PC-9 (cell line): ENCODE results near the gene USP3. TPM values are rescaled to one million over a fixed set of nuclear protein-coding genes. Genes with fewer than 3 reads are reported as not detected.

Experiments
- BruUV-seq: library from RNA; stranded (reverse); fragments of 400-500 nt; replicated peaks from 2 replicates; lab custom pipeline; 2021; lab: Mats Ljungman, UMichigan
- CTCF ChIA-PET: fragments of 300-600 bp; sonication (Branson Sonifier 250); formaldehyde crosslinking; loops from one replicate; lab custom pipeline; 2022; ENCODE audit warnings: antibody characterized with exemption; lab: Charles Lee
- POLR2A ChIA-PET: fragments of 300-600 bp; sonication (Branson Sonifier 250); formaldehyde crosslinking; loops from one replicate; lab custom pipeline; 2022; ENCODE audit warnings: antibody characterized with exemption; ENCODE audit not compliant: unreplicated experiment; lab: Charles Lee
- DNase-seq, 2 experiments: peaks; one replicate each; pipeline versions ENCODE4 v3.0.0 to v3.0.0-alpha.2; 2015 to 2022; ENCODE audit warnings: mixed read lengths in 1 of 2
- H2AFZ ChIP-seq: fragments of 200-600 bp; sonication (generic); 2 replicates; pipeline ENCODE4 v1.8.1; 2017; ENCODE audit warnings: antibody characterized with exemption
- H3F3A ChIP-seq: fragments of 200-600 bp; sonication (generic); 2 replicates; pipeline ENCODE4 v1.8.1; 2017; ENCODE audit warnings: antibody characterized with exemption, mild to moderate bottlenecking, low read depth; ENCODE audit not compliant: insufficient read depth
- H3K27ac ChIP-seq: fragments of 200-600 bp; sonication (generic); 2 replicates; pipeline ENCODE4 v1.6.1; 2016; ENCODE audit warnings: mixed run types
- H3K27me3 ChIP-seq: fragments of 200-600 bp; sonication (generic); 2 replicates; pipeline ENCODE4 v1.6.1; 2016; ENCODE audit warnings: low read depth, mixed run types; ENCODE audit not compliant: insufficient read depth
- H3K36me3 ChIP-seq: fragments of 200-600 bp; sonication (generic); 2 replicates; pipeline ENCODE4 v1.6.1; 2016; ENCODE audit warnings: low read depth, mixed run types
- H3K4me1 ChIP-seq: fragments of 200-600 bp; sonication (generic); replicated peaks from 2 replicates; pipeline ENCODE4 v1.6.1; 2016; ENCODE audit warnings: mixed run types; ENCODE audit not compliant: insufficient read depth
- H3K4me2 ChIP-seq: fragments of 200-600 bp; sonication (generic); 2 replicates; pipeline ENCODE4 v1.6.1; 2017; ENCODE audit warnings: mixed run types
- H3K4me3 ChIP-seq: fragments of 200-600 bp; sonication (generic); 2 replicates; pipeline ENCODE4 v1.6.1; 2016; ENCODE audit warnings: mixed run types
- H3K79me2 ChIP-seq: fragments of 200-600 bp; sonication (generic); 2 replicates; pipeline ENCODE4 v1.6.1; 2017; ENCODE audit warnings: low read depth, mixed run types
- H3K9me2 ChIP-seq: fragments of 200-600 bp; sonication (generic); 2 replicates; pipeline ENCODE4 v1.8.1; 2017; ENCODE audit warnings: mild to moderate bottlenecking; ENCODE audit not compliant: insufficient read depth
- H3K9me3 ChIP-seq: fragments of 200-600 bp; sonication (generic); 2 replicates; pipeline ENCODE4 v1.8.1; 2016; ENCODE audit warnings: low read depth; ENCODE audit not compliant: insufficient read depth
- H4K20me1 ChIP-seq: fragments of 200-600 bp; sonication (generic); 2 replicates; pipeline ENCODE4 v1.8.1; 2017; ENCODE audit not compliant: insufficient read depth
- CTCF ChIP-seq: fragments of 200-600 bp; sonication (generic); conservative IDR thresholded peaks from 2 replicates; pipeline ENCODE4 v1.6.1; 2017; ENCODE audit warnings: mixed run types, antibody characterized with exemption, mild to moderate bottlenecking, moderate library complexity
- EZH2 ChIP-seq: fragments of 200-600 bp; sonication (generic); IDR thresholded peaks from 2 replicates; pipeline ENCODE4 v1.8.0; 2017; ENCODE audit warnings: antibody characterized with exemption, low read depth
- intact Hi-C: fragments of 100-400 bp; cut with micrococcal nuclease; formaldehyde crosslinking; loops from one replicate; pipeline ENCODE4 v1.10.0; 2022; ENCODE audit not compliant: unreplicated experiment
- total RNA-seq: library from RNA; stranded (reverse); gene quantifications from 2 replicates; pipeline ENCODE4 v1.2.3, GENCODE V29; 2021

Gene USP3
- total RNA-seq, 1 experiment from 2014 or later, result 57.5 TPM

- no peaks in the 10 kb centered on the region for H3K9me2 ChIP-seq
- H3K27me3 ChIP-seq, result no peaks in the 10 kb centered on the region
- TF ChIP-seq CTCF, result no peak
- BruUV-seq, result no TSS peak
- H3F3A ChIP-seq, result peaks cover 7% of the 10 kb centered on the region; the same call in 1 of the 2 replicates
- no peaks in the 10 kb centered on the region for H4K20me1 ChIP-seq
- peak overlapping the region; percentile 34; the same call in 1 of the 2 replicates for H3K4me2 ChIP-seq
- H3K79me2 ChIP-seq, result no peaks in the 10 kb centered on the region
- peaks cover 55% of the 10 kb centered on the region for H3K4me1 ChIP-seq
- no peak overlapping the region for H2AFZ ChIP-seq
- intact Hi-C loops, result no loop called here
- H3K4me3 ChIP-seq, result no peak overlapping the region
- ChIA-PET CTCF (interaction anchor here (0.7 kb wide), 1 partner anchor 9 kb away, joined by 3 read pairs; no protein-coding TSS in a partner anchor), POLR2A (interaction anchor here (0.7 kb wide), 1 partner anchor 12 kb away, joined by 3 read pairs; the partner anchor contains the start of gene USP3)
- DNase-seq, result no peak
- H3K36me3 ChIP-seq, result no peaks in the 10 kb centered on the region
- H3K27ac ChIP-seq, result peak overlapping the region; percentile 56
- H3K9me3 ChIP-seq, result no peaks in the 10 kb centered on the region
Observed at GRCh38 chr15:63491979-63492378, 12.4 kb upstream of the USP3 start.

GRCh38 chr15:63492541-63493077, 11.8 kb upstream of the USP3 start:
- Histone ChIP-seq H2AFZ (no peak overlapping the region), H3K9me2 (no peaks in the 10 kb centered on the region), H3K9me3 (no peaks in the 10 kb centered on the region), H4K20me1 (no peaks in the 10 kb centered on the region), H3K79me2 (no peaks in the 10 kb centered on the region), H3K4me3 (no peak overlapping the region), H3K4me2 (peak overlapping the region; percentile 34), H3K27ac (peak overlapping the region; percentile 56), H3K27me3 (no peaks in the 10 kb centered on the region), H3F3A (peaks cover 7% of the 10 kb centered on the region; the same call in 1 of the 2 replicates), H3K36me3 (no peaks in the 10 kb centered on the region), H3K4me1 (peaks cover 56% of the 10 kb centered on the region)
- peak in 1 of 2 experiments; percentile 61 for DNase-seq
- intact Hi-C loops, result no loop called here
- TF ChIP-seq EZH2, result no peak
- TF ChIP-seq CTCF, result no peak
- CTCF ChIA-PET, result interaction anchor here (0.7 kb wide), 1 partner anchor 13 kb away, joined by 4 read pairs; no protein-coding TSS in a partner anchor
- POLR2A ChIA-PET, result interaction anchor here (0.6 to 0.7 kb wide), 2 partner anchors 12 to 662 kb away, joined by 3 to 7 read pairs; partner anchors contain the start of gene USP3
- no TSS peak for BruUV-seq

GRCh38 chr15:63493436-63493835, 11.0 kb upstream of the USP3 start:
- Histone ChIP-seq H3K9me2 (no peaks in the 10 kb centered on the region), H4K20me1 (no peaks in the 10 kb centered on the region), H3K4me3 (no peak overlapping the region), H3K27me3 (no peaks in the 10 kb centered on the region), H3K4me2 (peak overlapping the region; percentile 34; the same call in 1 of the 2 replicates), H2AFZ (no peak overlapping the region), H3F3A (peaks cover 7% of the 10 kb centered on the region; the same call in 1 of the 2 replicates), H3K9me3 (no peaks in the 10 kb centered on the region), H3K36me3 (no peaks in the 10 kb centered on the region), H3K4me1 (peaks cover 57% of the 10 kb centered on the region), H3K79me2 (no peaks in the 10 kb centered on the region), H3K27ac (no peak overlapping the region)
- intact Hi-C loops, result no loop called here
- no peak for DNase-seq
- CTCF ChIA-PET, result no interaction called here
- TF ChIP-seq CTCF (no peak), EZH2 (no peak)
- BruUV-seq, result no TSS peak
- POLR2A ChIA-PET, result interaction anchor here (0.6 kb wide), 1 partner anchor 661 kb away, joined by 7 read pairs; no protein-coding TSS in a partner anchor
